ENCODE measurements around the gene CISH.

Gene CISH

GRCh38 chr3:50577348-50577747, 34.2 kb downstream of the CISH start:
- in situ Hi-C loops (cut with MboI; ENCODE audit: low sequenced_read_pairs) = no loop called here

GRCh38 chr3:50575372-50575771, 36.2 kb downstream of the CISH start:
- in situ Hi-C loops (cut with MboI; ENCODE audit: low sequenced_read_pairs) = no loop called here

- in situ Hi-C loops (cut with MboI; ENCODE audit: low sequenced_read_pairs) = no loop called here
Observed at GRCh38 chr3:50574444-50574831, 37.1 kb downstream of the CISH start.

DNA sequence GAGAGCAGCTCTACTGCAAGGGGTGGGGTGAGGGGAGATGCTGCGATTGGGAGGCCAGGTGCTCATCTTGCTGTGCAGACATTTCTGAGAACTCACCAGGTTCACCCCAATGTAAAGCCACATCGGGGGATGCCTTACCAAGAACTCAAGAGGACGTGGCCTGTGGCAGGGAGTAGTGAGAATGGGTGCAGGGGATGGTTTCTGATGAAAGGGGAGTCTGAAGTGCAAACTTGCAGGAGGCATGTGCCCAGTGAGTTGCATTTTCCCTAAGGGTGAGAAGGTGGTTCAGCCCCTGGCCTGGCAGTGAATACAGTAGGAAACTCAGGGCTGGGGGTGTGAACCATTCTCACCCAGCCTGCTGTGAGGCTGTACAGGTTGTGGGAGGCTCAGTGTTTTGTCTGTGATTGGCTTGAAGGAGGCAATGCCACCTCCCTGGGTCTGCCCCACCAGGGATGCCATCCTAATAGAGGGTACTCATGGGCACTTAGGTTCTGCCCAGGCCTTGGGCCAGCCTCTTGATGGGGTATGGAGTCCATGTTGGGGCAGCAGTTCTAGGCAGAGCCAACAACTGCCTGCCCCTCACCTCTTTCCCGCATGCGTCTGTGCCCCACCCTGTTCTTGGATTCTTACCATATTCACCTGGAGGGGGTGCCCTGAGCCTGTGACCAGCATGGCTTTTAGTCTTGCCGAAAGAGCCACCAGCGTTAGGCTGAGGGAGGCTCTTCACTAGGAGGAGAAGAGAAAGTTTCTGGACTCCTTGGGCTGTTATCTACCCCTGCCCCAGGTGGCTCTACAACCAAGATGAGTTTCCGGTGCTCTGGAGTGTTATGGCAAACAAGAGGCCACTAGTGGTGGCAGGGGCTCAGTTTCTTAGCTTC, 37.8 kb downstream of the CISH start:
- in situ Hi-C loops (cut with MboI; ENCODE audit: low sequenced_read_pairs) = no loop called here

DNA sequence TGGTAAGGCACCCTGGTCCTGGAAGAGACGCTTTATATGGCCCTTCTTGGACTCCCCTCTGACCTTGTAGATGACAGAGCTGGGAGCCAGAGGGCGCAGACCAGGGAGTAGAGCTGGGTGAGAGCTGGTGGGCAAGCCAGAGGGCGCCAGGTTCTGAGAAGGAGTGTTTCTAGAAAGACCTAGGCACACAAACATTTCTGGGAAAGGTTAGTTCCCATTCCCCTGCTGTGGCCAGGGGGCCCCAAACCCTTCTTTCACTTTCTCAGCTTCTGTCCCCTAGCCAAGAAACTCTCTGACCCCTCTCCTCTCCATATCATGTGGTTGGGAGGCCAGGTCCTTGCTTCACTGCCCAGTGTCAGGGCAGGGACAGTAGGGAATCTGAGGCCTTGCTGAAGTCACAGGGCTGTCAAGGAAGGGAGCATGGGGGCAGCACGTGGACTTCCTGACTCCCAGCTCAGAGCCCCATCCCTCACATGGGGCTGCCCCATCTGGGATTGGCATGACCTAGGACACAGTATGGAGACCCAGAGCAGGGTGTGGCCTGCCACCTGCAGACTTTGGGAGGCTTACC, 38.7 kb downstream of the CISH start:
- in situ Hi-C loops (cut with MboI; ENCODE audit: low sequenced_read_pairs) = no loop called here

DNA sequence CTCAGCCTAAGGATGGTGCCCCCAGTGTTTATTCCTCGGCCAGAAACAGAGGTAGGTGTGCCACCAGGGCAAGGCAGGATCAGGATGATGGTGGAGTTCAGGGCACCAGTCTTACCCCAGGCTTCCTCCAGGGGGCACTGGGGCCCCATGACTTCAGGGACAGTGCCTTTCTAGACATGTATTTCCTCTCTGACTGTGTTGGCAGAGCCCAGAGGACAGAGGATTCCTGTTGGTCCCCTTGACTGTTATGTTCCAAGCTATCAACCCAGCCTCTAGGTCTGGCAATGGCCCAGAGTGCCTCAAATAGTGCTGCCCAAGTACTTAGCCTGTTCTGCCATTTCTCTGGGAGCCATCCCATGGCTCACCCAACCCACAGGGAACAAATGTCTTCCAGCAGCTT, 39.4 kb downstream of the CISH start:
- in situ Hi-C loops (cut with MboI; ENCODE audit: low sequenced_read_pairs) = no loop called here

GRCh38 chr3:50571486-50571885, 40.1 kb downstream of the CISH start:
- in situ Hi-C loops (cut with MboI; ENCODE audit: low sequenced_read_pairs) = no loop called here

GRCh38 chr3:50570508-50571279, 40.9 kb downstream of the CISH start:
- in situ Hi-C loops (cut with MboI; ENCODE audit: low sequenced_read_pairs) = no loop called here

DNA sequence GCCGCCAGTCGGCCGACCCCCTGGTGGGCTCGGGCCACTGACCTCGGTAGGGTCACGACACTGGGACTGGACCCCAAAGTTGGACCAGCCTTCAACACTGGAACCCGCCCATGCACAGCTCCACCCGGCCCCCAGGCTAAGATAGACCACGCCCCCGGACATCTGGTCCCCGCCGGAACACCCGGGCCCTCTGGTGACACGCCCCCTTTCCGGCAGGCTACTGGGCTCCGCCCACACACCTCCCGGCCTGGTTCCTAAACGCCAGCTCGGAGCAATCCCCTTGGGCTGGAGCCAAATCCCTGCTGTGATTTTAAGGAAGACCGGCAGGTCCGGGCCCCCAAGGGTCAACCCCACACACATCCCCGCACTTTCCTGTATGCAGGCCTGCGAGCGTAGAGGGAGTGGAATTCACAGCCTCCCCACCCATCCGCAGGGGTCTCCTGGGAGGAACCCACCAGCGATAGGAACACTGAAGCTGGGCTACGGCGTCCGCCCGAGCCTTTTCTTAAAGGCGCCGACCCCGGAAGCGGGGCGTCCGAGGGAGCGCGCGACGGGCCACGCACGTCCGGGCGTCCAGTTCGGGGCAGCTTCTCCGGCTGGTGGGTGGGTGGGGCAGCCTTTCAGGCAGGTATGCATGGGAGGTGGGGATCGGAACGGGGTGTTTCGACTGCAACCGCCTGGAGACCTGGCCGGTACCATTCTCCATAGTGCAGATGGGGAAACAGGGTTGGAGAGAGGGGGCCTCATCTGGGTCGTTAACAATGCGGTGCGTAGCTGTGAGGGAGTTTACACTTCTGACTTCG, 42.4 kb downstream of the CISH start, which contains the start of gene HEMK1:
Gene HEMK1 (plus strand): TSS at position 576 of the 803 bp plus-strand sequence. CDS start 1,583 bp downstream, outside the sequence.
- in situ Hi-C loops (cut with MboI; ENCODE audit: low sequenced_read_pairs) = no loop called here

DNA sequence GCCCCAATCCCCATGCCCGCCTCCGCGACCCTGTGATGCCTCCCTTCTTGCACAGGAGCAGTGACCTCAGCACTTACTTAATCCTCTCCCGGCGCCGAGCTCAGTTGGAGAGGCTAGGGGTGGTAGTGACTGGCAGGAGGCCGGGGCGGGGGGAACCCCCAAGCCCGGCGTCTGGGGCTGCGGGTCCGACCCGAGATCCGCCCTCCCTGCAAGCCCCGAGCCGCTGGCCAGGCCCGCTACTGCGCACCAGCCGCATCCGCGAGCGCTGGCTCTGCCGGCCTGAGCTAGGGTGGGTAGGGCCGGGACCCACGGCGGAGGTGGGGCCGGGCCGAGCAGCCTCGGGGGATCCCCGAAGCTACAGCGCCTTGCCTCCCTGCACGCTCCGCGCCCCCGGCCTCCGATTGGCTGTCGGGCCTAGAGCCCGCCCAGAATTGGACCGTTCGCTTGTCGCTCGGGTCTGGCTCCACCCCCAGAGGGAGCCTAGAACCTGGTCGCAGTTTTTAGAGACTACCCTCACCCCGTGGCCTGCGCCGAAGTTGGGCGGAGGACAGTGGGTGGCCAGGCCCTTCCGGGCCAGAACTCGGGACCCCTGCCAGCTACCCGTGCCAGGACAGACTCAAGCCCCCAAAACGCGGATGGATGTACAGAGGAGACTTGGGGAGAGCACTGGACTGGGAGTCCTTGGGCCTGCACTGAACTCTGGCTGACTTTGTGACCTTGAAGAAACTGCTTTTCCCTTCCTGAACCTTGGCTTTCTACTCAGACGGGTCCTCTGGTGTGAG, 44.0 kb downstream of the CISH start, which contains the start of gene C3orf18:
Gene C3orf18 (minus strand): TSS at position 362 of the 782 bp plus-strand sequence. CDS start 2,048 bp downstream, outside the sequence.
- in situ Hi-C loops (cut with MboI; ENCODE audit: low sequenced_read_pairs) = no loop called here

GRCh38 chr3:50567011-50567385, 44.6 kb downstream of the CISH start:
- in situ Hi-C loops (cut with MboI; ENCODE audit: low sequenced_read_pairs) = no loop called here

DNA sequence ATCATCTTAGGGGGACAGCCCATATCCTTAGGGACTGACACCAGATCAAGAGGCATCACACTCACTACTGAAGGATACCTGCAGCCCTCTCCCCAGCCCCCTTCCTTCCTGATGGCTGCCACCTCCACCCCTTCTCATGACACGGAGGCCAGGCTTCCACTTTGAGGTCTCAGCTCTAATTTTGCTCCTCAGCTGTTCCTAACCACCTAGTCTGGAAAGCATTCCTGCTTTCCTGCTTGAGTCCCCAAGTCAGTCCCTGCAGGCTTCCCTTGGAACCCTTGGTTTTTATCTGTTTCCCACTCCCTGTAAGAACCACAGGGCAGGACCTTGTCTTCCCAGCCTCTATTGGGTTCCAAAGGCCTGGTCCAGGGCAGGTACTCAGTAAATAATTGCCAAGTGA, 47.3 kb downstream of the CISH start:
- in situ Hi-C loops (cut with MboI; ENCODE audit: low sequenced_read_pairs) = no loop called here

GRCh38 chr3:50563867-50564266, 47.7 kb downstream of the CISH start:
- in situ Hi-C loops (cut with MboI; ENCODE audit: low sequenced_read_pairs) = no loop called here

- in situ Hi-C loops (cut with MboI; ENCODE audit: low sequenced_read_pairs) = no loop called here
Observed at GRCh38 chr3:50562861-50563260, 48.7 kb downstream of the CISH start.

DNA sequence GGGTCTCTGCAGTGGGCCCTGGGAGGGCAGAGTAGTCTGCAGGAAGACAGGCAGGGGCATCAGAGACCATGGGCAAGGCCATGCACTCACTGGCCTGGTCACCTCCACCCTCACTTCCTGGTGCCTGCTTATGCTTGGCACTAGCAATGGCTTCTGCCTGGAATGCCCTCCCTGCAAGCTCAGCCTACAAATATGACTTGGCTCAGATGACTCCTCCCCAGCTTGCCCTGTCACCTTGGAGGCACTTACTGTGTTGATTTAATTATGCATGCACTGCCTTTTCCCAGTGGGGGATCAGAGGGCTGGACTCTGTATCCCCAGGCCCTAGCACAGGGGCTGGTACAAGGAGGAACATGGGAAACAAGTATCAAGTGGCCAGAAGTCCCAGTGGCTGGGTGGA, 51.9 kb downstream of the CISH start:
- in situ Hi-C loops (cut with MboI; ENCODE audit: low sequenced_read_pairs) = no loop called here

- in situ Hi-C loops (cut with MboI; ENCODE audit: low sequenced_read_pairs) = no loop called here
Observed at GRCh38 chr3:50557915-50558314, 53.7 kb downstream of the CISH start.

- in situ Hi-C loops (cut with MboI; ENCODE audit: low sequenced_read_pairs) = no loop called here
Observed at GRCh38 chr3:50557106-50557505, 54.5 kb downstream of the CISH start.

All from HL-60/S4 treated with phorbol 12-myristate 13-acetate at 8.2 ng/mL for 4 days and 3 days (cell line).